T-helper 1 cell treated with Interleukin-12 subunit alpha and Interleukin-12 subunit beta and Interleukin-4 antibody, amounts not matched to agents 30 μg/mL and 1 μg/mL, for 36 hours (primary cell): ENCODE results near the gene CAB39L.

Experiments used
- H3K27ac Mint-ChIP-seq: one replicate; pipeline ENCODE4 v1.8.0; 2021; ENCODE audit warnings: mild to moderate bottlenecking, mixed read lengths
- H3K27me3 Mint-ChIP-seq: one replicate; pipeline ENCODE4 v1.8.0; 2021; ENCODE audit warnings: low read depth, mixed read lengths
- H3K36me3 Mint-ChIP-seq: one replicate; pipeline ENCODE4 v1.8.0; 2021; ENCODE audit warnings: low read depth, mixed read lengths
- H3K4me1 Mint-ChIP-seq: one replicate; pipeline ENCODE4 v1.8.0; 2021; ENCODE audit warnings: low read depth, mixed read lengths
- H3K4me3 Mint-ChIP-seq: one replicate; pipeline ENCODE4 v1.8.0; 2021; ENCODE audit warnings: mild to moderate bottlenecking, moderate library complexity, mixed read lengths
- H3K9me3 Mint-ChIP-seq: one replicate; pipeline ENCODE4 v1.8.0; 2021; ENCODE audit warnings: mixed read lengths

CAB39L gene

DNA sequence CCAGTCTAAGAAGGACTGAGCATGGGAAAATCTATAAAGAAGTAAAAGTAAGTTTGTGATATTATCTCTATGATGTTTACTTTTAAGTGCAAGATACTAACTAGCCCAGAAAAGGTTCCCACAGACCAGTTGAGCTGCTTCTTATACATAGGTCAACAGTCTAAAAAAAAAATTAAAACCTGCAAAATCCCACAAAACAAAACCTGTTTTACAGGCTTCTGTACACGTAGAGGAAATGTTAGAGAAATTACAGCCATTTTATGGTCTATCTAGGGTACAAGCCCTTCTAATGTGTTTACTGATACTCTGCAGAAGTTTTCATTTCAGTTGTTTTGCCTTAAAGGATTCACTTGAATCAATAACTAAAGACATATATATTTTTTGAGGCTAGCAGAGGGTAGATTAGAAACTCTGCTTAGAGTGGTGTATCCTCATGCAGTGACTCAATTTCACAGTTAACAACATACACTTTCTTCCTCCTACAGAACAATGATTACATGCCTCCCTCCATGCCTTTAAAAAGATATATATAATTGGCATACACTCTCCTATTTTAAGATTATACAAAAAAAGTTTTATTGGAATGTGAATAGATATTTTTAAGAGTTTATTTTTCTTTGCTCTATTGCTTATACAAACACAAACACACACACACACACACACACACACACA lies 43.9 kb downstream of the CAB39L start:
- H3K27ac Mint-ChIP-seq: no peak overlapping the region
- H3K36me3 Mint-ChIP-seq: peaks cover 3% of the 10 kb centered on the region
- H3K4me1 Mint-ChIP-seq: no peaks in the 10 kb centered on the region
- no peaks in the 10 kb centered on the region for H3K27me3 Mint-ChIP-seq
- peaks cover 16% of the 10 kb centered on the region for H3K9me3 Mint-ChIP-seq
- H3K4me3 Mint-ChIP-seq: no peak overlapping the region

DNA sequence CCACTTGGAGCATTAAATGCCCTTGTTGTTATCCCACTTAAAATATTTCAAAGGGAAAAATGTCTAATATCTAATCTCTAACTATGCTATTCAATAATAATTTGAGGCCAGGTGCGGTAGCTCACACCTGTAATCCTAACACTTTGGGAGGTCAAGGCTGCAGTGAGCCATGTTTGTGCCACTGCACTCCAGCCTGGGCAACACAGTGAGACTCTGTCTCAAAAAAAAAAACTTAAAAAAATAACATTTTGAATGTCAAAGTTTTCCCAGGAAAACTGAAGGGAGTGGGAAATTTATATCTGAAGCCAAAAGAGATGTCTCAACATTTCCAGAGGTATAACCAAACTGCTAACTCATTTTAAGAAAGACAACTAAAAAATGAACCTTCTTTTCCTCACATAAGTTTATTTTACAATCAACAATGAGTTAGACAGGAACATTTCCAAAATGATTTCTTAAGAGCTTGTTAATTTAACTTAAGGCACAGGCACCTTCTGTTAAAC lies 47.9 kb downstream of the CAB39L start:
- H3K27ac Mint-ChIP-seq: no peak overlapping the region
- H3K4me3 Mint-ChIP-seq: no peak overlapping the region
- no peaks in the 10 kb centered on the region for H3K4me1 Mint-ChIP-seq
- H3K9me3 Mint-ChIP-seq: no peaks in the 10 kb centered on the region
- peaks cover 9% of the 10 kb centered on the region for H3K27me3 Mint-ChIP-seq
- no peaks in the 10 kb centered on the region for H3K36me3 Mint-ChIP-seq

DNA sequence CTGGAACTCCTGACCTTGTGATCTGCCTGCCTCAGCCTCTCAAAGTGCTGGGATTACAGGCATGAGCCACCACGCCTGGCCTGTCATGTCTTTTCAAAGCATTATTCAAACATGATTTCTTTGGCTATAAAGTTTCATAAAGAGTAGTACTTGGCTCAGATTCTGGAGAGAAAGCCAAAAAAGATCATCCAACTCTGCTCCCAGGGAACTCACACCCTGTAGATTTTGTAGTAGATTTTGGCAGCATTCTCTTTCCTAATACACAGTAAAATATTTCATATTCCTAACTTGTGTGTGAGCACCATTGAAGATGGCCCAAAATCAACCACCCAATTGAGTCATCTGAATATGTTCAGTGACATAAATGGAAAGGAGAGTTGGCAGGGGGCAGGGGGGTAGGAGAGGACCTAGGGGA lies 48.4 kb downstream of the CAB39L start:
- Mint-ChIP-seq H3K4me1 (no peaks in the 10 kb centered on the region), H3K9me3 (no peaks in the 10 kb centered on the region), H3K27me3 (peaks cover 9% of the 10 kb centered on the region), H3K27ac (no peak overlapping the region), H3K36me3 (no peaks in the 10 kb centered on the region), H3K4me3 (no peak overlapping the region)

DNA sequence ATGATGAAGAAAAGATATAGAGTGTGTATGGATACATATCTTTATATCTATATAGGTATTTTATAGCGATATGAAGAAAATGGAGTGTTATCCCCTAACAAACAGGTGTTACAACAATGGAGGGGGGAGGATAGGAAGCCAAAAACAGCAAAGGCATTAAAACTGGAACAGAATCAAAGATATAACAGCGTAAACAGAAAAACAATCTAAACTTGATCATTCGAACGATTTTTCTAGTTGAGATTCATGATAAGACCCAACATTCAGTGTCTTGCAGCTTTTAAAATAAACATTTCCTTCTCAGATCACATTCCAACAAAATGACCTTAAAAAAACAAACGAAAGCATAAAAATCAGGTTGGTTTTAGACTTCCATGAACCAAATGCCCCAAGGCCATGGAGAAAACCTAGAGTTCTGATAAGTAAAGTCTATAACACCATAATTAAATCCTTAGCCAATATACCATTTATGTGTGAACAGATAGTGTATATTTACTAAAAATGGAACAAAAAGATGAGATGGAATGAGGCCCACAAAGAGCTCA lies 55.7 kb downstream of the CAB39L start:
- Mint-ChIP-seq H3K4me3 (no peak overlapping the region), H3K4me1 (no peaks in the 10 kb centered on the region), H3K36me3 (no peaks in the 10 kb centered on the region), H3K27me3 (peaks cover 9% of the 10 kb centered on the region), H3K9me3 (no peaks in the 10 kb centered on the region), H3K27ac (no peak overlapping the region)

DNA sequence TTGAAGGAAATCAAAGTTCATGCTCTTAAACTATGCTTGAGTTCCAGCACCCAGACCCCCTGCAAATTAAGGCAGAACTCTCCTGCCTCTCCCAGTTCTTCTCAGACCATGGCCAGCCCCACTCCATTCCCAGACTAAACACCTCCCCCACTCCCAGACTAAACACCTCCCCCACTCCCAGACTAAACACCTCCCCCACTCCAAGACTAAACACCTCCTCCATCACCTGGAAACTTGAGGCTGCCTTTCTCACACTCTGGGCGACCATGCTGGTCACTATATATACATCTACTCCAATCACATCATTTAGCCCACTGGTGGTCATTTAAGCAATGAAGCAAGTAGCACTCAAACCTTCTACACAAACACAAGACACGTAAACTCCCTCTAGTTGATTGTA lies 57.2 kb downstream of the CAB39L start:
- Mint-ChIP-seq H3K36me3 (no peaks in the 10 kb centered on the region), H3K4me3 (no peak overlapping the region), H3K27me3 (peaks cover 2% of the 10 kb centered on the region), H3K4me1 (no peaks in the 10 kb centered on the region), H3K27ac (no peak overlapping the region), H3K9me3 (no peaks in the 10 kb centered on the region)

DNA sequence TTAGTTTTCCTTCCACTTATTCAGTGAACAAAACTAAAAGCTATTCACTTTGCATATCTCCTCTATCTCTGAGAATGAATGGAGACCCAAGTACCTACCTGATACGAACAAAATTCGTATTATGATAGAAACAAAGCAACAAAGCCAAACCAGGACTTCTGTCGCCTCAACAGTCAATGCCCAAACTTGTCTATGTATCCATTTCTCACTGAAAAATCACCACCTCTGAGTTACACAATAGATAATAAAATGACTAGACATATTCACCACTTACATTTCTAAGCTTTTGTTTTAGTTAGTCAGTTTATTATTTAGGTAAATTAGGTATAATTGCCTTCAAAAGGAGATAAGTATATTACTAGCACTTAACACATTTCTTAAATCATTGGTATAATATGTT lies 67.7 kb downstream of the CAB39L start:
- H3K36me3 Mint-ChIP-seq: no peaks in the 10 kb centered on the region
- no peaks in the 10 kb centered on the region for H3K9me3 Mint-ChIP-seq
- H3K27ac Mint-ChIP-seq: no peak overlapping the region
- no peaks in the 10 kb centered on the region for H3K4me1 Mint-ChIP-seq
- H3K4me3 Mint-ChIP-seq: no peak overlapping the region
- no peaks in the 10 kb centered on the region for H3K27me3 Mint-ChIP-seq

DNA sequence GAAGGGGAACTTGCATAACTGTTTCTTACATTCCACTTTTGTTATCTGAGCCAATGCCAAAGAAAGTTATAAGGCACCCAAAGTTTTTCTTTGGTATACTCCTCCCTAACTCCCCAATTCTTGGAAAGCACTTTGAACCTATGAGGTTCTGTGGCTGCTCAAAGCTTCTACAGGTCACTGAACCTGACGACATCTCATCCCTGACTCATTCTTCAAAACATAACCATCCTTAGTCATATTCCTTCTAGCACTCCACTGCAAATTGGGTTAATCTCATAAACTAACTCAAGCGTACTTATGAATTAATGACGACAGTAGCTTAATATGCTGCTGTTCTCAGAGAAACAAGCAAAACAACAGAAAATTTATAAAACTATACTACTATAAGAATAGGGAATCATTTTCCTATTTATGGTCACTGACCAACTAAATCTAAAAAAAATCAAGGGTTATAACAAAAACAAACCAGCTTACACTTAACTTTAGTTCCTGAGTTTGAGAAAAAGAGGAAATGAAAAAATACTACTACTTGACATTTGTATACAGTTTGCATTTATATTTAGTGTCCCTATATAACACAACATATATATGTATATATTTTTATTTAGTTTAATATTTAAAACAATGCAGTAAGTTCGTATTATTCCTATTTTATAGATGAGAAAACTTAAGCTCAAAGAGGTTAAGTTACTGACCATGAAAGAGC lies 69.1 kb downstream of the CAB39L start:
- no peaks in the 10 kb centered on the region for H3K4me1 Mint-ChIP-seq
- H3K36me3 Mint-ChIP-seq: no peaks in the 10 kb centered on the region
- no peak overlapping the region for H3K4me3 Mint-ChIP-seq
- no peak overlapping the region for H3K27ac Mint-ChIP-seq
- no peaks in the 10 kb centered on the region for H3K27me3 Mint-ChIP-seq
- no peaks in the 10 kb centered on the region for H3K9me3 Mint-ChIP-seq

DNA sequence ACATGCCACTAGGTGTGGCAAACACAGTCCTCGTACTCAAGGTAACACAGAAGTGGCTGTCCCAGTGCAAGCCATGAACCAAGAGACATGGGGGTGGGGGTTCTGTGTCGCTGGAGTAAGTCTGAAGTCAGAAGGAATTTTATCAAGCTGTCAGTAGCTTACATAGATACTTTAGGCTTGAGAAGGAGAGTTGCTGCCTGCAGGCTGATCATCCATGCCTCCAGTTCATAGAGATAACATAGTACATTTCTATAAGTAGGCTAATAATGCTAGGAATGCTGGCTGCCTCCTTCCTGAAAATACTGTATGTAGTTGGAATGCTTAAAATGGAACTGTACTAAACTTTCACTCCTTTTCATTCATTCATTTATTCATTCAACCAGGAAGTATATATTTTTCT lies 70.1 kb downstream of the CAB39L start:
- Mint-ChIP-seq H3K4me3 (no peak overlapping the region), H3K4me1 (no peaks in the 10 kb centered on the region), H3K36me3 (no peaks in the 10 kb centered on the region), H3K9me3 (no peaks in the 10 kb centered on the region), H3K27me3 (peaks cover 3% of the 10 kb centered on the region), H3K27ac (no peak overlapping the region)

DNA sequence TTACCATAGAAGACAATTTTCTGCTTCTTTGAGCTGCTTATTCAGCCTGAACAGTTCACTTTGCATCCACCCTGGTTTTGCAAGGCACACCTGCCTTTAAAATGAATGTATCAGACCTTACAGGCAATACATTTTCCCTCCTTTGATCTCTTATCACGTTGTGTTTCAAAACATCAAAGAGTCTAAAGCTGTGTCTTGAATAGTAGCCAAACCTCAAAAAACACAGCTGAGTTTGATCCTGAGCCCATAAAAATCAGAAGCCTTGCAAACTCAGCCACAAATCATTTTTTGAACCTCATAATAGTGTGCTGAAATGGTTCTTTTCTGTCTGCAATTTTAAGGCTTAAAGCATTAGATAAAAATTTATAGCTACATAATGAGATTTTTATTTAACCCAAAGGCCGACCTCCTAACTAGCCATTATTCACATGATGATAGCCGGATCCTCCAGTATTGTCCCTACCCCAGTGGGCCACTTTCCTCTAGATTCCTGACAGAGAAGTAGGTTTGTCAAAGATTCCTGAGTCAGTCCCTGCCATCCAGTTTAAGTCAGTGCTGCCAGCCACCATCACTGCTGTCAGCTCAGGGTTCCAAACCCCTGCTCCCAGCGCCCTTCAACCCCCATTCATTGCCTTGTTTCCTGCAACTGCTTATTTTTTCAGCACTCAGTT lies 71.8 kb downstream of the CAB39L start:
- H3K36me3 Mint-ChIP-seq: no peaks in the 10 kb centered on the region
- H3K27ac Mint-ChIP-seq: no peak overlapping the region
- H3K4me3 Mint-ChIP-seq: no peak overlapping the region
- no peaks in the 10 kb centered on the region for H3K4me1 Mint-ChIP-seq
- H3K9me3 Mint-ChIP-seq: no peaks in the 10 kb centered on the region
- H3K27me3 Mint-ChIP-seq: peaks cover 3% of the 10 kb centered on the region

DNA sequence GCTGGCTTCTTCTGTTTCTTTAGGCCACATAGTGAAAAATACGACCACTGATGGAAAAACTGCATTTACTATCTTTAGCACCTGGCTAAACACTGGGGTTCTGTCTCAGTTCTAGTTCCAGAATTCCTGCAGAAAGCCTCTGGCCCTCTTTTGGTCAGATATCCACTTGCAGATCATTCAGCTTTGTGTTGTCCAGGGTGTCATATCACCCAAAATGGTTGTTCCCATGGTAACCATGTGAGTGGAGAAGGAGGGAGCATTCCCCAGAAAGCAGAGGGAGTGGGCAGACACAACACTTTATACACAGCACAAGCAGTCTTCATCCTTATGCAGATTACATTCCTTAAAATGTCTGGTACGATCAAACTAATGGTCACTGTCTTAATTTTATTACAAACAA lies 73.5 kb downstream of the CAB39L start:
- Mint-ChIP-seq H3K4me1 (no peaks in the 10 kb centered on the region), H3K4me3 (no peak overlapping the region), H3K36me3 (no peaks in the 10 kb centered on the region), H3K9me3 (no peaks in the 10 kb centered on the region), H3K27ac (no peak overlapping the region), H3K27me3 (peaks cover 3% of the 10 kb centered on the region)

DNA sequence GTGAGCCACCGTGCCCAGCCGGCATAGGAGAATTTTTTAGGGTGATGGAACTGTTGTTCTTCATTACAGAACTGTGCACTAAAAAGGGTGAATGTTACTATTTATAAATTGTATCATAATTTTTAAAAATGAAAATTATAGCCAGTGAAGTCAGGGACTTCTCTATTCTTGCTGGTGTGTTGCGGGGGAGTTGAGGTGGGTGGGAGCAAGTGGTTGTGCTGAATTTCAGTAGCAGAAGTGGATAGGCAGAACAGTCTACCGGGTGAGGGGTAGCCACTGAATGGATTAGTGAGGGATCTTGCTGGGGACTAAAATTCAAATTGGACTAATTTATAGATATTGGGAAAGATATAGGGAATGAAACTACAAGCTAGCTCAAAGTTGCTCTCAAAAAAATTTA lies 74.0 kb downstream of the CAB39L start:
- Mint-ChIP-seq H3K27ac (no peak overlapping the region), H3K36me3 (no peaks in the 10 kb centered on the region), H3K4me3 (no peak overlapping the region), H3K9me3 (no peaks in the 10 kb centered on the region), H3K4me1 (no peaks in the 10 kb centered on the region), H3K27me3 (peaks cover 3% of the 10 kb centered on the region)

DNA sequence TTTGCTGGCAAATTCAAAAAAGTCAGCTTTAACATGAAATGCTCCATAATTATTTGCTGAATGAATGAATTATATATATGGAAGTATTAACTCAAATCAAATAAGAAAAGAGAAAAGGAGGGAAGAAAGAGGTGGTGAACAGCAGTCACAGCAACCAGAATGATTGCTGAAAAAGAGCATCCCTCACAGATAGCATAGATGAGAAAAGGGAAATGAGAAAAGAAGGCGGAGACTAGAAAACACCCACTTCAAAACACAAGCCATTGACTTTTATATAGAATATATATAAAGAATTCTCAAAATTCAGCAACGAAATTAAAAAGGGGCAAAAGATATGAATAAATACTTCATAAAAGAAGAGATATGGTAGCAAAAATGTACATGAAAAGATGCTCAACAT lies 75.2 kb downstream of the CAB39L start:
- Mint-ChIP-seq H3K9me3 (peaks cover 6% of the 10 kb centered on the region), H3K4me3 (no peak overlapping the region), H3K4me1 (no peaks in the 10 kb centered on the region), H3K27me3 (peaks cover 3% of the 10 kb centered on the region), H3K36me3 (peaks cover 2% of the 10 kb centered on the region), H3K27ac (no peak overlapping the region)

DNA sequence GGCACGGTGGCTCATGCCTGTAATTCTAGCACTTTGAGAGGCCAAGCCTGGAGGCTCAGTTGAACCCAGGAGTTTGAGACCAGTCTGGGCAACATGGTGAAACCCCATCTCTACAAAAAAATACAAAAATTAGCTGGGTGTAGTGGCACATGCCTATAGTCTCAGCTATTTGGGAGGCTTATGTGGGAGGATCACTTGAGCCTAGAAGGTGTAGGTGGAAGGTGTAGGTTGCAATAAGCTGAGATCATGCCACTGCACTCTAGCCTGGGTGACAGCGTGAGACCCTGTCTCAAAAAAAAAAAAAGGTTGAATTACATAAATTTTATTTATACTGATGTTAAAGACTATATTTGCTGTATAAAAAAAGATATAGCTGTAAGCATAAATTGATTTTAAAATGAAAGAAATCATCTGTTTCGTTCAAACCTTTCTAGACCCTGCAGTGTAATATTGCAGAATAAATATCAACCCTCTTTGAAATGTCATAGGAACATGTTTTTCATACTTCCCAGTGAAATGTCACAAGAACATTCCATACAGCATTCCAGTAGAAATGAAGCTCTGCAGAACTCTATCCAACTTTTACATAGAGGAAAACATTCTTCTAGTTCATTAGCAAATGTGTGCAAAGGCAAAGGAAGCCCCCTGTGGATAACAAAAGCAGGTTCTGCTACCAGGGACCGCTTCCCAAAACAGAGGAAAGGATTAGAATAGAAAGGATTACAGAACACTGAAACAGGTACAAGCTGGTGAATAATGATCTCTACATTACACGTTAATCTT lies 76.0 kb downstream of the CAB39L start:
- peaks cover 3% of the 10 kb centered on the region for H3K36me3 Mint-ChIP-seq
- H3K27me3 Mint-ChIP-seq: peaks cover 3% of the 10 kb centered on the region
- no peak overlapping the region for H3K27ac Mint-ChIP-seq

DNA sequence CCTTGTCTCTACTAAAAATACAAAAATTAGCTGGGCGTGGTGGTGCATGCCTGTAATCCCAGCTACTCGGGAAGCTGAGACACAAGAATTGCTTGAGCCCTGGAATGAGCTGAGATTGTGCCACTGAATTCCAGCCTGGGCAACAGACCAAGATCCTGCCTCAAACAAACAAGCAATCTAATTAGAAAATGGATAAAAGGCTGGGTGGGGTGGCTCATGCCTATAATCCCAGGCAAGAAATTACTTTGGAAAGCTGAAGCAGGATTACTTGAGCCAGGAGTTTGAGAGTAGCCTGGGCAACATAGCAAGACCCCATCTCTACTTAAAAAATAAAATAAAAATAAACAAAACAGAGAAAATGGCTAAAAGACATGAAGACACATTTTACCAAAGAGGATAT lies 77.0 kb downstream of the CAB39L start:
- H3K36me3 Mint-ChIP-seq: peaks cover 3% of the 10 kb centered on the region
- H3K4me3 Mint-ChIP-seq: no peak overlapping the region
- H3K27ac Mint-ChIP-seq: no peak overlapping the region
- H3K4me1 Mint-ChIP-seq: no peaks in the 10 kb centered on the region
- peaks cover 12% of the 10 kb centered on the region for H3K9me3 Mint-ChIP-seq
- H3K27me3 Mint-ChIP-seq: peaks cover 3% of the 10 kb centered on the region

More for the DNA sequence above, 76.0 kb downstream of the CAB39L start:
- Mint-ChIP-seq H3K9me3 (peaks cover 12% of the 10 kb centered on the region), H3K4me1 (no peaks in the 10 kb centered on the region), H3K4me3 (no peak overlapping the region)
